Tibial artery (tissue), 4 donors: ENCODE data around the gene RPL10.
"Not testable (repeated sequence)": the region's sequence is repeated elsewhere in the genome, so short reads cannot be mapped to it uniquely, and the experiment has no call there.

ENCODE experiments used
- DNase-seq, 2 donors: peaks; one replicate each; pipeline ENCODE4 v3.0.0-alpha.2; 2019
- H3K27ac ChIP-seq, 2 donors: fragments of 200-600 bp; sonication (generic) in 1 of 2; 1 replicate in 1 of 2; 2 replicates in 1 of 2; pipeline ENCODE4 v1.5.1; 2018 to 2019; ENCODE audit warnings: mild to moderate bottlenecking in 1 of 2
- H3K27me3 ChIP-seq, 2 donors: fragments of 200-600 bp; sonication (generic) in 1 of 2; one replicate each; pipeline versions ENCODE4 v1.5.1 to v1.6.0; 2016 to 2019
- H3K36me3 ChIP-seq, 3 donors: fragments of 200-600 bp; sonication (generic) in 2 of 3; one replicate each; pipeline ENCODE4 v1.5.1; 2016 to 2019; ENCODE audit warnings: mild to moderate bottlenecking in 2 of 3
- H3K4me1 ChIP-seq, 4 donors: fragments of 200-600 bp; sonication (generic) in 2 of 4; 1 replicate in 3 of 4; 2 replicates in 1 of 4; pipeline ENCODE4 v1.5.1; 2016 to 2019
- H3K4me3 ChIP-seq, 2 donors: fragments of 200-600 bp; sonication (generic) in 1 of 2; 1 replicate in 1 of 2; 2 replicates in 1 of 2; pipeline ENCODE4 v1.5.1; 2018 to 2019; ENCODE audit warnings: mild to moderate bottlenecking in 2 of 2
- H3K9me3 ChIP-seq, 3 donors: fragments of 200-600 bp; sonication (generic) in 1 of 3; one replicate each; pipeline ENCODE4 v1.5.1; 2016 to 2019
- intact Hi-C: fragments of 100-400 bp; cut with DNase I; formaldehyde crosslinking; loops from one replicate; pipeline ENCODE4 v1.15.0; 2023; ENCODE audit warnings: low total_unique reads
- TF ChIP-seq, protein P1 (sequence below), 2 experiments: fragments of 200-600 bp in 1 of 2; fragments of 450-650 bp in 1 of 2; IDR thresholded peaks; one replicate each; pipeline ENCODE4 v1.5.1; 2017 to 2019; ENCODE audit warnings: antibody characterized with exemption in 2 of 2, mild to moderate bottlenecking in 1 of 2, moderate library complexity in 1 of 2

RPL10 gene

DNA sequence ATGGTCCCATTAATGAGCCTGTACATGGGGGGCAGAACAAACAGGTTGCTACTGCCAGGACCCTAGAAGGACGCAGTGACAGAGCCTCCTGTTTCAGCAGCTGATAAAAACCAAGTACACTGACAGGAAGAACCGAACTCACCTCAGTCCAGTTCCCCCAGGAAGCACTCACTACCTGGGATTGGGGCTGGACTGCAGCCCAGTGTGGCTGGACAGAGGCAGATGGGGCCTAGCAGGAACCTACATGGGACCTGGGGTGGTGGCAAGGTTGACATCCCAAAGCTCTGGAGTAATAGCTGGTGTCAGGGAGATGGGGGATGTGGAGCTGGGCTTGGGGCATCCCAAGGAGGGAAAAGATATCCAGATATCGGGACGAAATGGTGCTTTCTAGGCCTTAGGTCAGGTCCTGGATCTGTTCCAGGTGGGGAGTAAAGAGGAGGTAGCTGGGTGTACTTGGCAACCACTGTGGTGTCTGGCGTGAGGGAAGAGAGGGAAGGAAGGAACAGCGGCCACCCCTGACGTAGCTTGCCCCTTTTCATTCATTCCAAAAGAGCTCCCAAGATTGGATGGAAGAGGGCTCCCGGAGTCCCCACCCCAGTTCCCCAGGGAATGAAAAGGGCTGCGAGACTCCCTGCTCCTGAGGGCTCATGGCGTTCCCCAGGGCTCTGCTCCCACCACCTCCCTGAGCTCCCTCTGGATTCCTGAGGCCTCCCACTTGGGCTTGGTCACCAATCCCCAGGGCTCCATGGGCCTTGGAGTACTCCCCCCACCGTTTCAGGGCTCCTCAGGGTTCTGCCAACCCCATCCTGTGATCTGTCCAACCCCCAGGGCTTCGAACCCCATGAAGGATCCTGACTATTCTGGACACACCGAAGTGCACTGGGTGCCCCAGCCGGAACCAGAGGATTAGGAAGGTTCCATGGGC, 14.6 kb upstream of the RPL10 start:
- no peaks in the 10 kb centered on the region for H3K9me3 ChIP-seq
- intact Hi-C loops: no loop called here
- peaks cover 0 to 10% (median 0%) of the 10 kb centered on the region in 3 donors for H3K36me3 ChIP-seq
- no peak overlapping the region for H3K4me3 ChIP-seq
- H3K27me3 ChIP-seq: no peaks in the 10 kb centered on the region
- H3K4me1 ChIP-seq: peaks cover 0 to 31% (median 16%) of the 10 kb centered on the region in 4 donors
- TF ChIP-seq, protein P1, sequence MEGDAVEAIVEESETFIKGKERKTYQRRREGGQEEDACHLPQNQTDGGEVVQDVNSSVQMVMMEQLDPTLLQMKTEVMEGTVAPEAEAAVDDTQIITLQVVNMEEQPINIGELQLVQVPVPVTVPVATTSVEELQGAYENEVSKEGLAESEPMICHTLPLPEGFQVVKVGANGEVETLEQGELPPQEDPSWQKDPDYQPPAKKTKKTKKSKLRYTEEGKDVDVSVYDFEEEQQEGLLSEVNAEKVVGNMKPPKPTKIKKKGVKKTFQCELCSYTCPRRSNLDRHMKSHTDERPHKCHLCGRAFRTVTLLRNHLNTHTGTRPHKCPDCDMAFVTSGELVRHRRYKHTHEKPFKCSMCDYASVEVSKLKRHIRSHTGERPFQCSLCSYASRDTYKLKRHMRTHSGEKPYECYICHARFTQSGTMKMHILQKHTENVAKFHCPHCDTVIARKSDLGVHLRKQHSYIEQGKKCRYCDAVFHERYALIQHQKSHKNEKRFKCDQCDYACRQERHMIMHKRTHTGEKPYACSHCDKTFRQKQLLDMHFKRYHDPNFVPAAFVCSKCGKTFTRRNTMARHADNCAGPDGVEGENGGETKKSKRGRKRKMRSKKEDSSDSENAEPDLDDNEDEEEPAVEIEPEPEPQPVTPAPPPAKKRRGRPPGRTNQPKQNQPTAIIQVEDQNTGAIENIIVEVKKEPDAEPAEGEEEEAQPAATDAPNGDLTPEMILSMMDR (IDR thresholded peaks at IDR 0.05): no peak
- peak overlapping the region in 1 of 2 donors; percentile 100 for H3K27ac ChIP-seq
- peak in 1 of 2 donors; percentile 77 for DNase-seq

DNA sequence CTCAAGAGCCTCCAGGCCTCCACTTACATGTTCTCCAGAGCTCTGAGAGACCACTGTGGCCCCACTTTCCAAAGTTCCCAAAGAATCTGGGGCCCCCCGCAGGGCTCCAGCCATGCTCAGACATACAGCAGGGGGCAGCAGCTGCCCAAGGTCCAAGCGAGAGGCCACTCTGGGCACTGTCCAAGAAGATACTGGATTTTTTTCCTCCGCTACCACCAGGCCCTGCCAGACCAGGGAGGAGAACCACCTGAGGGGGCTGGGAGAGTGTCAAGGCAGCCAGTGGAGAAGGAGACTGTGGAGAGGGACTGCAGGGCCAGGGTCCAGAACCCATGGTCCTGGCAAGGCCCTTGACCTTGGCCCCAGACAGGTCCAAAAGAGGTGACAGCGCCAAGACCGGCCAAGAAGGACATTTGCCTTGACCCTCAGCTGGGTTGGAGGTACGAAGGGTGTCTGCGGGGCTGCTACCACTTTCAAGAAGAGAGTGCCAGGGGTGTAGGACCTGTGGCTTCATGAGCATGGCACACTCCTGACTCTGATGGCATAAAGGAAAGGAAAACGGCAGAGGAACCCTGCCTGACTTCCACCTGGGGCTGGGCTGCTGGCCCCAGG, 13.8 kb upstream of the RPL10 start:
- Histone ChIP-seq H3K4me3 (no peak overlapping the region), H3K4me1 (peaks cover 0 to 31% (median 16%) of the 10 kb centered on the region in 4 donors), H3K9me3 (no peaks in the 10 kb centered on the region), H3K36me3 (peaks cover 0 to 10% (median 0%) of the 10 kb centered on the region in 3 donors), H3K27me3 (no peaks in the 10 kb centered on the region), H3K27ac (peak overlapping the region in 1 of 2 donors; percentile 100)
- TF ChIP-seq, protein P1 (IDR thresholded peaks at IDR 0.05): peak in 1 of 2 experiments; percentile 13
- DNase-seq: no peak
- intact Hi-C loops: no loop called here

DNA sequence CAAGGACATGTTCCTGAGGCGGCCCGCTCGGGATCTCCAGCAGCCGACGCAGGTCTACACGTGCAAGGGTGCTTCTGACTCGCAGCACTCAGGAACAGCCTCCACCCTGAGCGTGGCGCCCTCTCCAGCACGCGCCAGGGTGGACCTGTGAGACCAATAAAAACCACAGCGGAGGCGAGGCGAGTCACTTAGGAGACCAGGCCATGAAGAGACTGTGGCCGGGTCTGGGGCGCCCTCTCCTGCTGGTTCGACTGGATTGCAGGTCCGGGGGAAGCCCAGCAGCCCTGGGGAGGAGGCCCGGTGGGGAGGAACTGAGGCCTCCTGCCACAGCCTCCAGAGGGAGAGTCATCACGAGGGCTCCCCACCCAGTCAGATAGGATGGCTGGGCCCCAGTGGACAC, 10.1 kb upstream of the RPL10 start:
- H3K36me3 ChIP-seq, H3K27ac ChIP-seq, H3K4me3 ChIP-seq, DNase-seq, H3K9me3 ChIP-seq, intact Hi-C loops, H3K27me3 ChIP-seq: not testable (repeated sequence)
- peaks cover 0 to 16% (median 8%) of the 10 kb centered on the region in 4 donors for H3K4me1 ChIP-seq

DNA sequence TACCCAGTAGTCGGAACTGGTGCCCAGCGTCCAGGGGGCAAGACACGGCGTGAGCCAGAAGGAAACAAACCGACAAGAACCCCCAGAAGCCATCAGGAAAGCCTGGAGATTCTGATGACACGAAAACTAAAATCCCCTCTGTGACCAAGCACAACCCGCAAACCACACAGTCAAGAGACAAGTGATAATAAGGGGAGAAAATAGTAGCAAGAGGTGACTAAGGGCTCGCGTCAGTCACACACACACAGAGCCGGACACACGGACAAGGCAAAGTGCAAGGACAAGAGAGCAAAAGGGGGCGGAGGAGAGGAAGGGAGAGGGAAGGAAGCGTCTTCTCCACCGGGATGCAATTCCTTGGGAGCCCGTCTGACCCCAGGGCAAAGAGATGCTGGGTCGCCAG, 9.5 kb upstream of the RPL10 start:
- intact Hi-C loops, DNase-seq, H3K9me3 ChIP-seq, H3K27ac ChIP-seq, H3K36me3 ChIP-seq, H3K27me3 ChIP-seq, H3K4me3 ChIP-seq: not testable (repeated sequence)
- H3K4me1 ChIP-seq: peaks cover 0 to 10% (median 7%) of the 10 kb centered on the region in 4 donors

DNA sequence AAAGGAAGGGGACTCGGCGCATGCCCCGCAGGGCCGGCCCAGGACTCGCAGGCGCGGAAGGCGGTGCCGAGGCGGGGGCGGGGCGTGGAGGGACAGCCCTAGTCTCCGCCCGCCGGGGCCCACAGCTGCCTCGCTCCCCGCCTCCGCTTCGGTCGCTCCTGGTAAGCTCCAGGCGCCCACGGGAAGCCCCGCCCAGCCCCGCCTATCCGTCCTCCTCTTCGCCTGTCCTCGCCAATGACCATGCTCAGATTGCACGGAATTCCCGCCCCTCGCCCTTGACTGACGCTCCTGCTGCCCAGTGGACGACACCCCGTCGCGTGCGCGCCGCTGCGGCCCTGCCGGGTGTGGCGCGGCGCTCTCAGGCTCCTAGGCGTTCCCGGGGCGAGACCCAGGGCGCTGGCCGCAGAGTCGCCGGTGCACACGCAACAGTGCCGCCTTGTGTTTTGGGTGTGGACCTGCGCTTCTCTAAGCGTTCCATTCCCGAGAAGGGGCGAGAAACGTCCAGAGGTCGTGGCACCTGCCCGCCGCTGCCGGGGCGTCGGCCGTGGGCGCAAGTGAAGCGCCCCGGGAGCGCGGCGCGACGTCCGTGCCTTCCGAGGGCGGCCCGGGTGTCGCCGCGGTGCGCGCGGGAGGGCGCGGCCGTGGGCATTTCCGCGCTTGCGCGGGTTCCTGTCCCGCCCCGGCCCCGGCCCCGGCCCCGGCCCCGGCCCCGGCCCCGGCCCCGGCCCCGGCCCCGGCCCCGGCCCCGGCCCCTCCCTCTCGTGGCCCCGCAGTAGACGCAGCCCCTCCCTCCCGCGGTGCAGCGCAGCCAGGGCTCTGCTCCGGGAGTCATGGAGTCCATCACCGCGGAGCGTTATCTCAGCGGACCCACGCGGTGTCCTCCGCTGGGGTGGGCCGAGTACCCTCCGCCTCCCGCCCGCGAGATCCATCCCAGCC, 8.1 kb upstream of the RPL10 start:
- peak overlapping the region; percentile 32 to 42 for H3K4me3 ChIP-seq

DNA sequence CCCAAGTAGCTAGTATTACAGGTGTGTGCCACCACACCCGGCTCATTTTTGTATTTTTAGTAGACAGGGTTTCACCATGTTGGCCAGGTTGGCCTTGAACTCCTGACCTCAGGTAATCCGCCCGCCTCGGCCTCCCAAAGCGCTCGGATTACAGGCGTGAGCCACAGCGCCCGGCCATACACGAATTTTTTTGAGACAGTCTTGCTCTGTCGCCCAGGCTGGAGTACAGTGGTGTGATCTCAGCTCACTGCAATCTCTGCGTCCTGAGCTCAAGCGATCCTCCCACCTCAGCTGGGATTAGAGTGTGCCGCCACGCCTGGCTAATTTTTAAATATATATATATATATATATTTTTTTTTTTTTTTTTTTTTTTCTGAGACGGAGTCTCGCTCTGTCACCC, 1.8 kb upstream of the RPL10 start:
- H3K4me1 ChIP-seq: peaks cover 0 to 19% (median 12%) of the 10 kb centered on the region in 4 donors
- DNase-seq, H3K4me3 ChIP-seq, H3K9me3 ChIP-seq, intact Hi-C loops, H3K27me3 ChIP-seq: not testable (repeated sequence)
- H3K27ac ChIP-seq: peak overlapping the region in 1 of 2 donors; percentile 99
- peaks cover 15 to 24% (median 23%) of the 10 kb centered on the region in 3 donors for H3K36me3 ChIP-seq

More for the DNA sequence above, 8.1 kb upstream of the RPL10 start:
- H3K9me3 ChIP-seq, H3K36me3 ChIP-seq, H3K27me3 ChIP-seq, intact Hi-C loops, H3K4me1 ChIP-seq: not testable (repeated sequence)
- peak overlapping the region in 1 of 2 donors; percentile 64 for H3K27ac ChIP-seq
- peak in 1 of 2 donors; percentile 32 for DNase-seq
